HL-60 (cell line): ENCODE results near the gene LIMK2.

Source experiments
- GABPA ChIP-seq: IDR thresholded peaks from 2 replicates; pipeline ENCODE4 v1.6.1; 2012; ENCODE audit warnings: low read depth
- POLR2AphosphoS5 ChIP-seq: IDR thresholded peaks from 2 replicates; pipeline ENCODE4 v1.6.1; 2012; ENCODE audit warnings: low read depth
- SPI1 ChIP-seq: IDR thresholded peaks from 2 replicates; pipeline ENCODE4 v1.6.1; 2012; ENCODE audit warnings: low read depth, mild to moderate bottlenecking, borderline replicate concordance
- TF ChIP-seq, protein P1 (sequence below): IDR thresholded peaks from one replicate; pipeline ENCODE4 v1.5.1; 2011; ENCODE audit warnings: low read length, control low read depth, inconsistent platforms; ENCODE audit not compliant: insufficient read depth
- TF ChIP-seq, protein P2 (sequence below): IDR thresholded peaks from 2 replicates; pipeline ENCODE4 v1.6.1; 2012; ENCODE audit warnings: low read depth; ENCODE audit not compliant: insufficient replicate concordance

DNA sequence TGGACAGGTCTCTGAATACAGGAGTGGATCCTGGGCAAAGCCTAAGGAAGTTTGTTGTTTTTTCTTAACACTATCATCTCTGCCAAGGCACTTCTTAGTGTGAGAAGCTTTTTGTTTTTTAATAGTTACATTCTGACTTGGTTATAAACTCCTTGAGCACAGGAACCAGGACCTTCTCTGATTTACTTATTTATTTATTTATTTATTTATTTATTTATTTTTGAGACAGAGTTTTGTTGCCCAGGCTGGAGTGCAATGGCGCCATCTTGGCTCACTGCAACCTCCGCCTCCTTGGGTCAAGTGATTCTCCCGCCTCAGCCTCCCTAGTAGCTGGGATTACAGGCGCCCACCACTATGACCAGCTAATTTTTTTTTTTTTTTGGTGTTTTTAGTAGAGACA is 41.1 kb upstream of the LIMK2 start:
- TF ChIP-seq, protein P1, sequence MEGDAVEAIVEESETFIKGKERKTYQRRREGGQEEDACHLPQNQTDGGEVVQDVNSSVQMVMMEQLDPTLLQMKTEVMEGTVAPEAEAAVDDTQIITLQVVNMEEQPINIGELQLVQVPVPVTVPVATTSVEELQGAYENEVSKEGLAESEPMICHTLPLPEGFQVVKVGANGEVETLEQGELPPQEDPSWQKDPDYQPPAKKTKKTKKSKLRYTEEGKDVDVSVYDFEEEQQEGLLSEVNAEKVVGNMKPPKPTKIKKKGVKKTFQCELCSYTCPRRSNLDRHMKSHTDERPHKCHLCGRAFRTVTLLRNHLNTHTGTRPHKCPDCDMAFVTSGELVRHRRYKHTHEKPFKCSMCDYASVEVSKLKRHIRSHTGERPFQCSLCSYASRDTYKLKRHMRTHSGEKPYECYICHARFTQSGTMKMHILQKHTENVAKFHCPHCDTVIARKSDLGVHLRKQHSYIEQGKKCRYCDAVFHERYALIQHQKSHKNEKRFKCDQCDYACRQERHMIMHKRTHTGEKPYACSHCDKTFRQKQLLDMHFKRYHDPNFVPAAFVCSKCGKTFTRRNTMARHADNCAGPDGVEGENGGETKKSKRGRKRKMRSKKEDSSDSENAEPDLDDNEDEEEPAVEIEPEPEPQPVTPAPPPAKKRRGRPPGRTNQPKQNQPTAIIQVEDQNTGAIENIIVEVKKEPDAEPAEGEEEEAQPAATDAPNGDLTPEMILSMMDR: no peak
- no peak for TF ChIP-seq GABPA
- no peak for TF ChIP-seq SPI1
- TF ChIP-seq, protein P2, sequence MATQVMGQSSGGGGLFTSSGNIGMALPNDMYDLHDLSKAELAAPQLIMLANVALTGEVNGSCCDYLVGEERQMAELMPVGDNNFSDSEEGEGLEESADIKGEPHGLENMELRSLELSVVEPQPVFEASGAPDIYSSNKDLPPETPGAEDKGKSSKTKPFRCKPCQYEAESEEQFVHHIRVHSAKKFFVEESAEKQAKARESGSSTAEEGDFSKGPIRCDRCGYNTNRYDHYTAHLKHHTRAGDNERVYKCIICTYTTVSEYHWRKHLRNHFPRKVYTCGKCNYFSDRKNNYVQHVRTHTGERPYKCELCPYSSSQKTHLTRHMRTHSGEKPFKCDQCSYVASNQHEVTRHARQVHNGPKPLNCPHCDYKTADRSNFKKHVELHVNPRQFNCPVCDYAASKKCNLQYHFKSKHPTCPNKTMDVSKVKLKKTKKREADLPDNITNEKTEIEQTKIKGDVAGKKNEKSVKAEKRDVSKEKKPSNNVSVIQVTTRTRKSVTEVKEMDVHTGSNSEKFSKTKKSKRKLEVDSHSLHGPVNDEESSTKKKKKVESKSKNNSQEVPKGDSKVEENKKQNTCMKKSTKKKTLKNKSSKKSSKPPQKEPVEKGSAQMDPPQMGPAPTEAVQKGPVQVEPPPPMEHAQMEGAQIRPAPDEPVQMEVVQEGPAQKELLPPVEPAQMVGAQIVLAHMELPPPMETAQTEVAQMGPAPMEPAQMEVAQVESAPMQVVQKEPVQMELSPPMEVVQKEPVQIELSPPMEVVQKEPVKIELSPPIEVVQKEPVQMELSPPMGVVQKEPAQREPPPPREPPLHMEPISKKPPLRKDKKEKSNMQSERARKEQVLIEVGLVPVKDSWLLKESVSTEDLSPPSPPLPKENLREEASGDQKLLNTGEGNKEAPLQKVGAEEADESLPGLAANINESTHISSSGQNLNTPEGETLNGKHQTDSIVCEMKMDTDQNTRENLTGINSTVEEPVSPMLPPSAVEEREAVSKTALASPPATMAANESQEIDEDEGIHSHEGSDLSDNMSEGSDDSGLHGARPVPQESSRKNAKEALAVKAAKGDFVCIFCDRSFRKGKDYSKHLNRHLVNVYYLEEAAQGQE: no peak
- TF ChIP-seq POLR2AphosphoS5: no peak
